Measurements from ENCODE around the gene RENBP.

RENBP gene

GRCh38 chrX:153911798-153912197 is 32.6 kb downstream of the RENBP start:
- DNase-seq: no peak

DNA sequence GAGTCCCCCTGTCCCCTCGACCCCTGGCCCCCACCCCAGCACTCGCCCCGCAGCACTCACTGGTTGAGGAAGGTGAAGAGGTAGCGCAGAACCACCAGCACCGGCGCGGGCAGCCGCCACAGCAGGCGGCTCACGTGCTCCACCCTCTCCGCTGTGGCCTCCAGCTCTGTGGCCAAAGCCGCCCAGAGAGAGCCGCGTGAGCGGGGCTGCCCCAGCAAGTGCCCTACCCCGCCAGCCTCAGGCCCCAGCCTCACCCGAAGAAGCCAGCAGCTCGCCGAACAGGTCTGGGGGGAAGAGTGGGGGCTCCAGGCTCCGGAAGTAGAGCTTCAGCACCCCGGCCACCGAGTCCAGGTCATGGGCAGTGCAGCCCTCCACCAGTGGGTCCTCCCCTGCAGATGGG is 34.0 kb downstream of the RENBP start:
- DNase-seq: no peak

DNA sequence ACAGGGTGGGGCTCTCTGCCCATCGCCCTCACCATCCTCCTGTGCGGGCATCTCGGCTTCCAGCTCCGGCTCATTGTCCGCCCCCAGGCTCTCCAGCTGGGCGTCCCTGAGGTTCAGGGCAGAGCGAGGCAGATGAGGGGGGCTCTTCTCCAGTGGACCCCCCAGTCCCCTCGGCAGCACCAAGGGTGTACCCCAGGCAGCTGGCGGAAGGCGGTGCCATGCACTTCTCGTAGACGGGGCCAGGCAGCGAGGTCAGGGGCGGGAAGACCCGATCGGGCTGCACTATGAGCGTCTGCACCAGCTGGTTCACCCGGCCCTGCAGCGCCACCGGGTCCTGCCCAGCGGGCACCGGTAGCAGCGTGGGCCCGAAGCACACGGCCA is 34.5 kb downstream of the RENBP start:
- no peak for DNase-seq

- no peak for DNase-seq
Measured at GRCh38 chrX:153909024-153909979, 35.1 kb downstream of the RENBP start.

DNA sequence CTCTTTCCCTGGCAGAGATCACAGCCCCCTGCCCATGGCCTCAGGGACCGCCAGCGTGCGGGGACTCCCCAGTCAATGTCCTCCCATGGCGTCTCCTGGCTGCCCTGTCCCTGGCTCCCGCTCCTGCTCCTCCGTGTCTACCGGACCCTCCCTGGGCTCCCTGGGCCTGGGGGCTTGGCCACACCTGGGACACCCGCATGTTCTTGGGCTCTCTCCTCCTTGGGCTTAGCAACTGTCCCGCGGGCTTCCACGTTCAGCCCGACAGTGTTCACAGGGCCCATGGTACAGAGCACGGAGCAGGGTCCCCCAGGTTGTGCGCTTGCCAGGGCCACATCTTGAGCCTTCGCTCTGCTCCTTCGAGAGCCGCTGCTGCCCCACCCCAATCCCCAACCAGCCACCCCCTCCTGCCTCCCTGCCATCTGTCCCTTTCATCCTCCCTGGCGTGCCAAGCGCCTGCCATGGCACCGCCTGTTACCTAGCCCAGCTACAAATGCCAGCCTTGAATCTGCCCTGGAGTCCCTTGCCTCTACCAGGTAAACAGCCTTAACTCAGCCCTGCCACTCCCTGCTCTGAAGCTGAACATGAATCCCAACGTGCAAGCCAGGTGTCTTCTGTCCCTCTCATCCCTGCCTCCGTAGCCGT is 36.1 kb downstream of the RENBP start:
- peak; percentile 53 for DNase-seq

GRCh38 chrX:153907456-153907855 is 37.0 kb downstream of the RENBP start:
- DNase-seq: no peak

DNA sequence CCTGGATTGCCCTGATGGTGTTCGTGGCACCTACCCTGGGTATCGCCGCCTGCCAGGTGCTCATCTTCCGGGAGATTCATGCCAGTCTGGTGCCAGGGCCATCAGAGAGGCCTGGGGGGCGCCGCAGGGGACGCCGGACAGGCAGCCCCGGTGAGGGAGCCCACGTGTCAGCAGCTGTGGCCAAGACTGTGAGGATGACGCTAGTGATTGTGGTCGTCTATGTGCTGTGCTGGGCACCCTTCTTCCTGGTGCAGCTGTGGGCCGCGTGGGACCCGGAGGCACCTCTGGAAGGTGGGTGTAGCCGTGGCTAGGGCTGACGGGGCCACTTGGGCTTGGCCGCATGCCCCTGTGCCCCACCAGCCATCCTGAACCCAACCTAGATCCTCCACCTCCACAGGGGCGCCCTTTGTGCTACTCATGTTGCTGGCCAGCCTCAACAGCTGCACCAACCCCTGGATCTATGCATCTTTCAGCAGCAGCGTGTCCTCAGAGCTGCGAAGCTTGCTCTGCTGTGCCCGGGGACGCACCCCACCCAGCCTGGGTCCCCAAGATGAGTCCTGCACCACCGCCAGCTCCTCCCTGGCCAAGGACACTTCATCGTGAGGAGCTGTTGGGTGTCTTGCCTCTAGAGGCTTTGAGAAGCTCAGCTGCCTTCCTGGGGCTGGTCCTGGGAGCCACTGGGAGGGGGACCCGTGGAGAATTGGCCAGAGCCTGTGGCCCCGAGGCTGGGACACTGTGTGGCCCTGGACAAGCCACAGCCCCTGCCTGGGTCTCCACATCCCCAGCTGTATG is 38.1 kb downstream of the RENBP start:
- DNase-seq: no peak

GRCh38 chrX:153905481-153906095 is 38.9 kb downstream of the RENBP start:
- no peak for DNase-seq

DNA sequence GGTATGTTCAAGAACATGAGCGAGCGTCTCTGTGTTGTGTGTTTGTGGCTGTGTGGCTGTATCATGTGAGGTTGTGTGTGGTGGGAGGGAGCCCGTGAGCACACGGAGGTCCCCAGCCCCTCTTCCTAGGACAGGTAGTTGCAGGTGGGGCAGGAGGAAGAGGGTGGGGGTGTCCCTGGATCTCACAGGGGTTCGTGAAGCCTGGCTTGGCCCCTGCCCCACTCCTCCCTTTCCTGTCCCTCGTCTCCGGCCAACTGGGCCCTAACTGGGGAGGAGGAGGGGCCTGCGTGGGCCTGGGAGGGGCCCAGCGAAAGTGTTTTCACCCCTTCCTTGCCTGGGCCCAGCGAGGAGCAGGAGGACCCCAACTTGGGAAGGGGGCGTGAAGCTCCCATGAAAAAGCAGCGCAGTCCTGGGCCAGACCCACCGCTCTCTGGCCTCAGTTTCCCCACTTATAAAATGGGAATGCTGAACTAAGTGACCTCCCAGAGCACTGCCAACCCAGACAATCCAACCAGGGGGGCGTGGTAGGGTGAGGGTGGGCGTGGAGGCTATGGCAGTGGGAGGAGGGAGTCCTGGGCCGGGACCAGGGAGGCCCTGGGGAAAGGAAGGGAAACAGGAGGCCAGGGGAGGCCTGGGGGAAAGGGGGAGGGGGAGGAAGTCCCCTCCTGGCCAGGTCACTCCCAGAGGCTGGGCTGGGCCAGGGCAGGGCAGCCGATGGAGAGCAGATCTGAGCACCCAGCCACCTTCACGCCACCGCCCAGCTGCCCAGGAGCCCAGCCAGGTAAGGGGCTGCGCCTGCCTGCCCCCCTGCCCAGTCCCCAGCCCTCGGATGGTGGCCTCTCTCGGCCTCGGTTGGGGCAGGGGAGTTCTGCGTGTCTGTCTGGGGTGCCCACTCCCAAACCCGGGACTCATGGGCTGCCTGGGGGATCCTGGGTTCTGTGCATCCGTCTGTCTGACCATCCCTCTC is 40.2 kb downstream of the RENBP start, which contains the start of gene AVPR2:
TSS of gene AVPR2 (plus strand) at position 683 of the 967 bp plus-strand sequence. CDS start 473 bp downstream, outside the sequence.
- no peak for DNase-seq

GRCh38 chrX:153903238-153903980 is 41.0 kb downstream of the RENBP start:
- no peak for DNase-seq

DNA sequence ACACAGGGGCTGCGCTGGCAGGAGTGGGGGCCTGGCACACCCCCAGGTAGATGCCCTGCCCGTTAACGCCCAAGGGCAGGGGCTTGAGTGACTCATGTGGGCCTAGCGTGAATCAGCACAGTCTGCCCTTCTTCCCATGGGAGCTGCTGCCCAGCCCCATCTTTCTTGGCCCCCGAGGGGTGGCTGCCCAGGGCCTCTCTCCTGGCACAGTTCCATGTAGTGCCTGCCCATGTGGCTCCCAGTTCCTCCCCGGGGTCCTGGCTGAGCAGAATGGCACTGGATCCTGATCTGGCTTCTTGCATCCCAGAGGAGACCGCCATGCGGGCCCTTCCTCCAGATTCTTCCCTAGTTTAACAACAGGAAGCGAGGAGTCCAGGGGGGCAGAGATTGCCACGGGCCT is 42.1 kb downstream of the RENBP start:
- DNase-seq: no peak

GRCh38 chrX:153901753-153902140 is 42.7 kb downstream of the RENBP start:
- DNase-seq: no peak

DNA sequence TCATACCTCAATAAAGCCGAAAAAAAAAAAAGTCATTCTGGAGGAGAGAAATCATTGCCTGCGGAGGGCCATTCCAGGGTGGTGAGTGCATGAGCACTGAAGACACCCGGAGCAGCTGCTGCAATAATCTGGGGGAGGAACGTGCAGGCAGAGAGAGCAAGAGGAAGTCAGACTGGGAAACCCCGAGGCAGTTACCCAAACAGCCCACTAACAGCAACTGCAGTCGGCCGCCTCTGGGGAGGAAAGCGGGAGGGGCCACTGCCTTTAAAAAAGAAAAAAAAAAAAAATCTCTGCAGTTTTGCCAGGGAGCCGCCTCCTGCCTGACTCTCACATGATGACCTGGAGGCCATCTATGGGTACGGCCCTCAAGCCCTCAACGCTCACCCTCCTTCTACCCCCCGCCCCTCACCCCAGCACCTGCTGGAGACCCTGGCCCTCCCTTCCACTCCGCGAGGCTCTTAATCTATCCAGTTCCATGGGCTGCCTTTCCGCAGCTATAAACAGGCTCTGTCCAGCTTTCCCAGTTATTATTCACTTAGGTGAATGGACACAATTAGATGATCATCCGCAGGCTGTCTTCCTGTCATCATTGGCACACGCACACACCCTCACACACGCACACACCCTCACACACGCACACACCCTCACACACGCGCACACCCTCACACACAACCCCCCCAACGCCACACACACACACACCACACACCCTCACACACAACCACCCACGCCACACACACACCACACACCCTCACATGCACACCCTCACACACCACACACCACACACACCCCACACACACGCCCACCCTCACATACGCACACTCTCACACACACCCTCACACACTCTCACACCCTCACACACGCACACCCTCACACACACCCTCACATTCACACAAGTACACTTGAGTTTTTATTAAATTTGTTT is 43.4 kb downstream of the RENBP start:
- peak; percentile 88 for DNase-seq

GRCh38 chrX:153897899-153898298 is 46.5 kb downstream of the RENBP start:
- peak; percentile 85 for DNase-seq

DNA sequence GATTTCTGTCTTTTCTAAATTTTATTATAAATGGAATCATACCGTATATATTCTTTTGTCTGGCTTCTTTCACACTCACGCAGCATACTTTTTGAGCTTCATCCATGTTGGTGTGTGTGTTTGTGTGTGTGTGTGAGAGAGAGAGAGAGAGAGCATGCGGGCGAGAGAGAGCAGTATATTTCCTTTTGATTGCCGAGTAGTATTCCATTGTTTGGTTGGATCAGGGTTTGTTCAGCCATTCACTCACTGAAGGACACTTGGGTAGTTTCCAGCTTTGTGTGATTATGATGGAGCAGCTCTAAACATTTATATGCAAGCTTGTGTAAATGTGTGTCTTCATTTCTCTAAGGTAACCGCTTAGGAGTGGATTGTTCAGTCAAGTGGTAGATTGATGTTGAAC is 55.3 kb downstream of the RENBP start:
- DNase-seq: no peak

DNA sequence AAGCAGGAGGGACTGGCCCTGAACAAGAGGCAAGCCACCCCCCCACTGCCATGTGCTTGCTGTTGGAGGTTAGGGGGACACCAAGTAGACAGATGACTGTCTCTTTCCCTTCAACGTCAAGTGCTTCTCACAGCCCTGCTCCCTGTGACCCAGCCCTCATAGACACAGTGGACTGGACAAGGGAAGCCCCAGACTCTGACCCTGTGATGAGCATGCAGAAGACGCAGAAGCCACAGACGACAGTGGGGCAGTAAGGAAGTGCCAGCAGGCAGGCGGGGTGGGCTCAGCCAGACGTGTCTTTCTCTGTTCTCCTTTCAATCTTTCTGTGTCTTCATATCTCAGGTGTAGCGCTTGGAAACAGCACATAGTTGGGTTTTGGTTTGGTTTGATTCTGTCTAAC is 56.1 kb downstream of the RENBP start:
- DNase-seq: no peak

- DNase-seq: no peak
Measured at GRCh38 chrX:153887385-153887784, 57.1 kb downstream of the RENBP start.

- DNase-seq: no peak
Measured at GRCh38 chrX:153886915-153887314, 57.5 kb downstream of the RENBP start.

GRCh38 chrX:153885968-153886903 is 58.2 kb downstream of the RENBP start, which contains the start of gene L1CAM:
Gene L1CAM, minus strand, starts transcription at chrX:153886173. Its CDS starts 10,337 bp downstream, at chrX:153875836.
- no peak for DNase-seq
